Mucosa of rectum (tissue), 2 donors: ENCODE data around the gene DNAH8.

Source experiments
- H3K27ac ChIP-seq, 2 donors: one replicate each; pipeline ENCODE4 v1.7.0; 2013; ENCODE audit warnings: inconsistent platforms in 2 of 2, low read depth in 2 of 2, low read length in 2 of 2
- H3K27me3 ChIP-seq, 2 donors: one replicate each; pipeline ENCODE4 v1.7.0; 2013; ENCODE audit warnings: low read length in 2 of 2; ENCODE audit not compliant: control insufficient read depth in 2 of 2, insufficient read depth in 2 of 2
- H3K36me3 ChIP-seq, 2 donors: one replicate each; pipeline ENCODE4 v1.7.0; 2013; ENCODE audit warnings: low read length in 2 of 2; ENCODE audit not compliant: control insufficient read depth in 2 of 2, insufficient read depth in 2 of 2
- H3K4me1 ChIP-seq, 2 donors: one replicate each; pipeline ENCODE4 v1.7.0; 2013; ENCODE audit warnings: low read length in 2 of 2, mild to moderate bottlenecking in 1 of 2; ENCODE audit not compliant: control insufficient read depth in 2 of 2, insufficient read depth in 2 of 2
- H3K4me3 ChIP-seq, 2 donors: one replicate each; pipeline ENCODE4 v1.7.0; 2013; ENCODE audit warnings: low read length in 2 of 2
- H3K9ac ChIP-seq, 2 donors: one replicate each; pipeline ENCODE4 v1.7.0; 2013; ENCODE audit warnings: low read length in 2 of 2, low read depth in 1 of 2, mild to moderate bottlenecking in 1 of 2
- H3K9me3 ChIP-seq, 2 donors: one replicate each; pipeline ENCODE4 v1.7.0; 2013; ENCODE audit warnings: low read length in 2 of 2; ENCODE audit not compliant: control insufficient read depth in 2 of 2
- donor health status: healthy.
- donor health status: Normal muscosa, but diverticular disease.

Gene DNAH8

GRCh38 chr6:39049575-39050283 lies 334.6 kb downstream of the DNAH8 start:
- Histone ChIP-seq H3K27ac (no peak overlapping the region), H3K9me3 (no peaks in the 10 kb centered on the region), H3K9ac (no peak overlapping the region), H3K4me3 (no peak overlapping the region), H3K27me3 (peaks cover 27 to 28% of the 10 kb centered on the region in 2 donors), H3K36me3 (no peaks in the 10 kb centered on the region), H3K4me1 (peaks cover 6 to 10% of the 10 kb centered on the region in 2 donors)

- Histone ChIP-seq H3K27me3 (peaks cover 27 to 28% of the 10 kb centered on the region in 2 donors), H3K27ac (no peak overlapping the region), H3K9ac (no peak overlapping the region), H3K4me3 (no peak overlapping the region), H3K4me1 (peaks cover 6 to 10% of the 10 kb centered on the region in 2 donors), H3K36me3 (no peaks in the 10 kb centered on the region), H3K9me3 (no peaks in the 10 kb centered on the region)
Measured at GRCh38 chr6:39050453-39051112, 335.5 kb downstream of the DNAH8 start.

- H3K4me1 ChIP-seq = peaks cover 6 to 10% of the 10 kb centered on the region in 2 donors
- no peaks in the 10 kb centered on the region for H3K9me3 ChIP-seq
- no peak overlapping the region for H3K4me3 ChIP-seq
- peaks cover 24 to 28% of the 10 kb centered on the region in 2 donors for H3K27me3 ChIP-seq
- H3K9ac ChIP-seq = no peak overlapping the region
- H3K27ac ChIP-seq = no peak overlapping the region
- H3K36me3 ChIP-seq = no peaks in the 10 kb centered on the region
Measured at GRCh38 chr6:39051399-39052122, 336.4 kb downstream of the DNAH8 start.

GRCh38 chr6:39053016-39053624 lies 338.0 kb downstream of the DNAH8 start:
- H3K9ac ChIP-seq = no peak overlapping the region
- no peaks in the 10 kb centered on the region for H3K36me3 ChIP-seq
- H3K27me3 ChIP-seq = peaks cover 11 to 19% of the 10 kb centered on the region in 2 donors
- H3K4me1 ChIP-seq = peaks cover 6 to 10% of the 10 kb centered on the region in 2 donors
- H3K4me3 ChIP-seq = no peak overlapping the region
- no peaks in the 10 kb centered on the region for H3K9me3 ChIP-seq
- H3K27ac ChIP-seq = no peak overlapping the region

GRCh38 chr6:39053854-39054576 lies 338.9 kb downstream of the DNAH8 start:
- H3K9me3 ChIP-seq = no peaks in the 10 kb centered on the region
- no peaks in the 10 kb centered on the region for H3K36me3 ChIP-seq
- H3K27me3 ChIP-seq = peaks cover 9 to 13% of the 10 kb centered on the region in 2 donors
- H3K4me3 ChIP-seq = no peak overlapping the region
- peaks cover 6 to 10% of the 10 kb centered on the region in 2 donors for H3K4me1 ChIP-seq
- no peak overlapping the region for H3K27ac ChIP-seq
- H3K9ac ChIP-seq = no peak overlapping the region

- peaks cover 7% of the 10 kb centered on the region in 2 donors for H3K27me3 ChIP-seq
- H3K4me3 ChIP-seq = no peak overlapping the region
- H3K27ac ChIP-seq = no peak overlapping the region
- no peak overlapping the region for H3K9ac ChIP-seq
- H3K4me1 ChIP-seq = peaks cover 6 to 10% of the 10 kb centered on the region in 2 donors
- no peaks in the 10 kb centered on the region for H3K36me3 ChIP-seq
- no peaks in the 10 kb centered on the region for H3K9me3 ChIP-seq
Measured at GRCh38 chr6:39054577-39055142, 339.5 kb downstream of the DNAH8 start.

- Histone ChIP-seq H3K9ac (no peak overlapping the region), H3K27ac (no peak overlapping the region), H3K4me1 (peaks cover 6 to 10% of the 10 kb centered on the region in 2 donors), H3K36me3 (no peaks in the 10 kb centered on the region), H3K4me3 (no peak overlapping the region), H3K27me3 (peaks cover 0 to 7% of the 10 kb centered on the region in 2 donors), H3K9me3 (no peaks in the 10 kb centered on the region)
Measured at GRCh38 chr6:39055661-39056060, 340.6 kb downstream of the DNAH8 start.

- H3K27me3 ChIP-seq = peaks cover 0 to 10% of the 10 kb centered on the region in 2 donors
- H3K9ac ChIP-seq = no peak overlapping the region
Measured at GRCh38 chr6:39056191-39056590, 341.1 kb downstream of the DNAH8 start.

GRCh38 chr6:39056681-39057080 lies 341.6 kb downstream of the DNAH8 start:
- Histone ChIP-seq H3K4me3 (no peak overlapping the region), H3K9ac (no peak overlapping the region), H3K27ac (no peak overlapping the region), H3K9me3 (no peaks in the 10 kb centered on the region), H3K36me3 (no peaks in the 10 kb centered on the region), H3K27me3 (peaks cover 0 to 15% of the 10 kb centered on the region in 2 donors), H3K4me1 (peaks cover 6 to 10% of the 10 kb centered on the region in 2 donors)

More at GRCh38 chr6:39056191-39056590, 341.1 kb downstream of the DNAH8 start:
- H3K4me1 ChIP-seq = peaks cover 6 to 10% of the 10 kb centered on the region in 2 donors
- no peak overlapping the region for H3K27ac ChIP-seq
- no peaks in the 10 kb centered on the region for H3K9me3 ChIP-seq
- H3K36me3 ChIP-seq = no peaks in the 10 kb centered on the region
- no peak overlapping the region for H3K4me3 ChIP-seq
